GM20431 (cell line): Measurements from ENCODE around the gene SLC25A18.
"Not testable (repeated sequence)": the region's sequence is repeated elsewhere in the genome, so short reads cannot be mapped to it uniquely, and the experiment has no call there.

Source experiments
- in situ Hi-C: fragments of 300-500 bp; cut with MseI, MboI; formaldehyde crosslinking; loops from one replicate; pipeline ENCODE4 v1.15.0; 2020; ENCODE audit warnings: low sequenced_read_pairs; ENCODE audit not compliant: unreplicated experiment

Gene SLC25A18

DNA sequence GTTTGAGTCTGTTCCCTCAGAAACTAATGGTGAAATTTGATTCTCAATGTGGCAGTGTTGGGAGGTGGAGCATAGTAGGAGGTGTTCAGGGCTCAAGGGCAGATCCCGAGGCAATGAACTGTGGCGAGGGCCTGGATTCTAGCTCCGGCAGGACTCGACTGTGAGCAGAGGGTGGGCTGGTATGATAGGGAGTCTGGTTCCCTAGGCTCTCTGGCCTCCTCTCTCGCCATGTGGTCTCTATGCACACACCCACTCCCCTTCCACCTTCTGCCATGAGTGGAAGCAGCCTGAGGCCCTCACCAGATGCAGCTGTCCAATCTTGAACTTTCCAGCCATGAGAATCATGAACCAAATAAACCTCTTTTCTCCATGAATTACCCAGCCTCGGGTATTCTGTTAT is 32.9 kb downstream of the SLC25A18 start:
- in situ Hi-C loops = no loop called here

DNA sequence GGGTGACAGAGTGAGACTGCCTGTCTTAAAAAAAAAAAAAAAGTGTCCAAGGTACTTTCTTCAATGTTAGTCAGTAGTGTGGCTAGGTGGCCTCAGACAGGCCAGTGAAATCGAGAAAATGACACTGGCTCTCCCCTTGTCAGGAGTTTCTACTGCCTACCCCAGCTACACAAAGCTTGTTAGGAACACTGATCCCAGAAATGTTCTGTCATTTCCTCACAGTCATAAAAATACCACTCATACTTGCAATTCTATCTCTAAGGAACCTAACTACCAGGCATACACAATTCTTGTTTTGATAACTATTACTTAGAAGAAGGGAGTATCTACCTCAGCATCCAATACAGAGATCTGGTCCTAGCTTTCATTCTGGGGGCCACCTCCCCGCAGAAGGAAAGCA is 33.9 kb downstream of the SLC25A18 start:
- in situ Hi-C loops = no loop called here

- in situ Hi-C loops = no loop called here
These were observed 35.0 kb downstream of the SLC25A18 start for GRCh38 chr22:17598318-17598717.

DNA sequence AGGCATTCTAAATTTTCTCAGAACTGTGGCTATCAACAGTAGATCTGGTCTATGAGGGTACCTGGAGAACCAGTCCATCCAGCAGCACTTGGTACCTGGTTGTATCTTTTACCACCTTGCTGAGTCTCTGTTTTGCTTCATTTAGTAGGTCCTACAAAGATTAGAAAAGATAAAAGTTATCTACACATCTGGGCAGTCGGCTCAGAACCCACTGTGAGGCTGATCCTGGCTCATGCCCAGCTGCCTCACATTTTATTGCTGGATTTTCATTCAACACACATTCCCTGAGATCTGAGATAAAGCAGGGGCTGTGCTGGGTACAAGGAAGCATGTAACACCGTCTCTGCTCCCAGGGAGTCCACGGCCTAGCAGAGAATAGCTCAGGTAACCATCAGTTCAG is 37.7 kb downstream of the SLC25A18 start:
- in situ Hi-C loops = no loop called here

- in situ Hi-C loops = no loop called here
These were observed 40.4 kb downstream of the SLC25A18 start for GRCh38 chr22:17603668-17604067.

GRCh38 chr22:17606496-17606895 is 43.2 kb downstream of the SLC25A18 start:
- in situ Hi-C loops = no loop called here

DNA sequence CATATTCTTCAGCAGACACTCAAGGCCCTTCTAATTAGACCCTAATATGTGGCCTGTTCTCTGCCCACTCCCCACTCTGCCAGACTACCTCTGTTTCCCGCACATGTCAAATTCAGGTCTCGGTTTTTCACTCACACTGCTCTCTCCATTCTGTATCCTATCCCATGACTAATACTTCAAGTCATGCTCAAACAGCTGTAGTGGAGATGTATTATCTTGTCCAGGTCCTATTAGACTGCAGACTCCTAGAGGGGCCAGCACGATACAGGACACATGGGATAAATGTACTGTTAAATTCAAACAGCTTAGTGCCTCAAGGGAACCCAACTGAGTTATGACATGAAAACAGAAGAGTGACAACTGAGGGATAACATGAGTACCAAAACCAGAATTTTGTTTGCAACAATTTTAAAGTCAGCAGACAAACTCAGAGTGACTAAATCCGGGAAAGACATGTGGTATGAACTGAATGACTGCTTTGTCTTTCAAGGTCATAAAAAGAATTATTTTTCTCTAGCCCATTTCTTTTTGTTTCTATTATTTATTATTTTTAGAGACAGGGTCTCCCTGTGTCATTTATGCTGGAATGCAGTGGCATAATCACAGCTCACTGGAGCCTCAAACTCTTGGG is 44.7 kb downstream of the SLC25A18 start:
- in situ Hi-C loops = no loop called here

- in situ Hi-C loops = no loop called here
These were observed 48.8 kb downstream of the SLC25A18 start for GRCh38 chr22:17612057-17612456.

DNA sequence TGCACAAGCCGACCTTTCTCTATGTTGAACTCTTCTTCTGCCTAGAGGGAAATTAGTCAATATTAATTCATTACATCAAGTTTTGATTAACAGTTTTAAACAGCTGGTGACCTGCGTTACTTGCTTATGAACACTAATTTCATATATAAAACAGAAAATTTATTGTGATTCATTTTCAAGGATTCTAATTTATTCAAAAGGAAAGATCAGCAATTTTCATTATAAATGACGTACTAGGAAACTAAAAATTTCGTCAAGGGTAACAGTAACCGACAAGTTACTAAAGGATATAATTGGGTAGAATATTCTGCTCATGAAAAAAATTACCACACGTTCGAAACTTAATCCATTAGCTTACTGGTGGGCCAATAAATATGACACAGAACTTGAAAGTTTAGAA is 50.0 kb downstream of the SLC25A18 start:
- in situ Hi-C loops = no loop called here

- in situ Hi-C loops = no loop called here
These were observed 64.7 kb downstream of the SLC25A18 start for GRCh38 chr22:17627961-17628405.

GRCh38 chr22:17628406-17629172 is 65.3 kb downstream of the SLC25A18 start, which contains the start of gene ATP6V1E1:
Gene ATP6V1E1 (minus strand): TSS chr22:17628749. CDS start chr22:17628635, 114 bp downstream.
- in situ Hi-C loops = no loop called here

DNA sequence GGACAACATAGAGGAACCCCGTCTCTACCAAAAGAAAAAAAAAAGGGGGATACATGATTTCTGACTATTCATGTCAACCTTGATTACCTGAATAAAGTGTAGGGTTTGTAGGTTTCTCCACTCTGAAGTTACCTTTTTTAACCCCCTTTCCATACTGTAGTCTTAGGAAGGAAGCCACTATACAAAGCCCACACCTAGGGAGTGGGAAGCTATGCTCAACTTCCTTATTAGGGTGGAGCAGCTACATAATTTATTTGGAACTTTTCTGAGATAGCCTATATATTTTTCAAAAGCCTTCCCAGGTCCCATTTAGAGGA is 65.8 kb downstream of the SLC25A18 start:
- in situ Hi-C loops = no loop called here

- in situ Hi-C loops = no loop called here
These were observed 66.3 kb downstream of the SLC25A18 start for GRCh38 chr22:17629641-17630040.

GRCh38 chr22:17631076-17631565 is 67.8 kb downstream of the SLC25A18 start:
- in situ Hi-C loops = no loop called here

GRCh38 chr22:17633217-17633997 is 70.1 kb downstream of the SLC25A18 start:
- in situ Hi-C loops = no loop called here

DNA sequence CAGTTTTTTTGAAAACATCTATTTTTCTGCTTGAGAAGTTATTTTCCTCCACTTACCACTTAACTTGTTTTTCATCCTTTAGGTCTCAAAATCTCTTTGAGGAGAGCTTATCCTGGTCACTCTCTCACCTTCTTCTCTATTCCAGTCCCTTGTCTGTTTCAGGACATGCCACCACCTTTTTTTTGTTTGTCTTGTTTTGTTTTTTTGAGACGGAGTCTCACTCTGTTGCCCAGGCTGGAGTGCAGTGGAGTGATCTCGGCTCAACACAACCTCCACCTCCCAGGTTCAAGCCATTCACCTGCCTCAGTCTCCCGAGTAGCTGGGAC is 70.7 kb downstream of the SLC25A18 start:
- in situ Hi-C loops = no loop called here

GRCh38 chr22:17634696-17635095 is 71.4 kb downstream of the SLC25A18 start:
- in situ Hi-C loops = no loop called here

DNA sequence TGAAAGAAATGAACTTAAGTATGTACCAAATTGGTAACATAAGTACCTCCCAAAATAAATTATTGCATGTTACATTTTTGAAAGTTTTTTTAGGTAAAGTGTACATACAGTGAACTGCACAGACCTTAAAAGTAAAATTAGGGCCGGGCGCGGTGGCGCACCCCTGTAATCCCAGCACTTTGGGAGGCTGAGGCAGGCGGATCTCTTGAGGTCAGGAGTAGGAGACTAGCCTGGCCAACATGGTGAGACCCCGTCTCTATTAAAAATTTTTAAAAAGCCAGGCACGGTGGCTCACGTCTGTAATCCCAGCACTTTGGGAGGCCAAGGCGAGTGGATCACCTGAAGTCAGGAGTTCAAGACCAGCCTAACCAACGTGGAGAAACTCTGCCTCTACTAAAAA is 73.6 kb downstream of the SLC25A18 start:
- in situ Hi-C loops = not testable (repeated sequence)

DNA sequence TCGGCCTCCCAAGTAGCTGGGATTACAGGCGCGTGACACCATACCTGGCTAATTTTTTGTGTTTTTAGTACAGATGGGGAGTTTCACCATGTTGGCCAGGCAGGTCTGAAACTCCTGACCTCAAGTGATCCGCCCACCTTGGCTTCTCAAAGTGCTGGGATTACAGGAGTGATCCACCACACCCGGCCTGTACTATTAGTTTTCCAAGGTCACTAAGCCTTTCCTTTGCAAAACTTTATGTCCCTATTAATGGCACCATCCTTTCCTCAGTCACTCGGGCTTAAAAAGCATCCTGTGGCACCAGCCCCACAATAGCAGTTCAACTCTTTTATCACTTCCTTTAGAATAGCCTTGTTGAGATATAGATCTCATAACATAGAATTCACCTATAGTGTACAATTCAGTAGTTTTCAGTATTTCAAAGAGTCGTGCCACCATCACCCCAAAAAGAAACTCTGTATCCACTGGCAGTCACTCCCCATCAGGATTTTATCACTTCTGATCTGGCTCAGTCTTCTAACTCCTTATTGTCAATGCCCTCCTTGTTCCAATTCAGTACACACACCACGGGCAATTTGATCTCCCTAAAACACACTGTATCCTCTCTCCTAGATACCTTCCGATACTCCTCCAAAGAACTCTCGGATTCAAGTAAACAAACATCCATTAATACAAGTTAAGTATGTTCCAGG is 74.3 kb downstream of the SLC25A18 start:
- in situ Hi-C loops = no loop called here

DNA sequence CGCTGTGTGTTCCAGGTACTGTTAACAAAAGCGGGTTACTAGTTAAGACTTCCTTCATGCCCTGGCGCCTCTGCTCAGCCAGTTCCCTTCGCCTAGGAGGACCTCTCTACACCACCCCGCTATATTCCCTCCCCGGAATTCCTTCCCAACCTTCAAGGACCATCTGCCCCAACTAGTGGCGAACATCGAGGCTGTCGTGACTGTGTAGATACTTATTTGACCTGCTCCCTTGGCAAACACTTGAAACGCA is 74.8 kb downstream of the SLC25A18 start:
- in situ Hi-C loops = no loop called here
